ENCODE results near the gene SP1.
A peak's percentile ranks its signal among the peaks of the same experiment; 100 is the strongest.
"Not testable (repeated sequence)": the region's sequence is repeated elsewhere in the genome, so short reads cannot be mapped to it uniquely, and the experiment has no call there.

SP1 gene

DNA sequence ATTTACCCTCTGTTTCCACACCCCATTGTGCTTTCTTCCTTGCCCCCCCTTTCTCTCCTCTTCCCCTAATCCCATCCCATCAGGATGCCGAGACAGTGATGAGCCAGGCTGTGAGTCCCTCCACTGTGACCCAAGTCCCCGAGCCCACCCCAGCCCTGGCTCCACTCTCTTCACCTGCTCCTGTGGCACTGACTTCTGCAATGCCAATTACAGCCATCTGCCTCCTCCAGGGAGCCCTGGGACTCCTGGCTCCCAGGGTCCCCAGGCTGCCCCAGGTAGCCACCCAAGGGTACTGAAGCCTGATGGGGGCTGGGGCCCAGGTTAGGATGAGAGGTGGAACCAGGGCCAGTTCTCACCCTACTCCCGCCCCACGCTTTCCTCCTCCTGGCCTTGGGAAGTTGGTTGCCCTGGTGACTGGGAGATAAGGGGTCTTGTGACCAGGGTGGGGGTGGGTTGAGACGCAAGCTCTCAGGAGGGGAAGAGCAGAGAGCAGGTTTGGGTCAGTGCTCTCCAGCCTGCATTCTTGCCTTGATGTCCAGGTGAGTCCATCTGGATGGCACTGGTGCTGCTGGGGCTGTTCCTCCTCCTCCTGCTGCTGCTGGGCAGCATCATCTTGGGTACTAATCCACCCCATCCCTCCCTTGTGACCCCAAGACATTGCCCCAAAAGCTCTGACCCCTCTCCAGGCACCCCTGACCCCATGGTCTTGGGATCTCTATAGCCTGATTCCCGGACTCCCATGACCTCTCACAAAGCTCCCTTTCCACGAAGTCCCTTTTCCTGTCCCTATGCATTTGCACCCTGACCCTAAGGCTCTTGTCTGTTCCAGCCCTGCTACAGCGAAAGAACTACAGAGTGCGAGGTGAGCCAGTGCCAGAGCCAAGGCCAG is 44.9 kb downstream of the SP1 start:
- H3K4me3 ChIP-seq (replicated peaks; ENCODE audit: low read depth, low read length), result no peak overlapping the region
- DNase-seq (ENCODE audit: extremely low read depth, low read depth), result no peak
- TF ChIP-seq, protein P1, sequence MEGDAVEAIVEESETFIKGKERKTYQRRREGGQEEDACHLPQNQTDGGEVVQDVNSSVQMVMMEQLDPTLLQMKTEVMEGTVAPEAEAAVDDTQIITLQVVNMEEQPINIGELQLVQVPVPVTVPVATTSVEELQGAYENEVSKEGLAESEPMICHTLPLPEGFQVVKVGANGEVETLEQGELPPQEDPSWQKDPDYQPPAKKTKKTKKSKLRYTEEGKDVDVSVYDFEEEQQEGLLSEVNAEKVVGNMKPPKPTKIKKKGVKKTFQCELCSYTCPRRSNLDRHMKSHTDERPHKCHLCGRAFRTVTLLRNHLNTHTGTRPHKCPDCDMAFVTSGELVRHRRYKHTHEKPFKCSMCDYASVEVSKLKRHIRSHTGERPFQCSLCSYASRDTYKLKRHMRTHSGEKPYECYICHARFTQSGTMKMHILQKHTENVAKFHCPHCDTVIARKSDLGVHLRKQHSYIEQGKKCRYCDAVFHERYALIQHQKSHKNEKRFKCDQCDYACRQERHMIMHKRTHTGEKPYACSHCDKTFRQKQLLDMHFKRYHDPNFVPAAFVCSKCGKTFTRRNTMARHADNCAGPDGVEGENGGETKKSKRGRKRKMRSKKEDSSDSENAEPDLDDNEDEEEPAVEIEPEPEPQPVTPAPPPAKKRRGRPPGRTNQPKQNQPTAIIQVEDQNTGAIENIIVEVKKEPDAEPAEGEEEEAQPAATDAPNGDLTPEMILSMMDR (IDR thresholded peaks at IDR 0.05; ENCODE audit: low read depth, low read length, missing control alignments), result no peak

DNA sequence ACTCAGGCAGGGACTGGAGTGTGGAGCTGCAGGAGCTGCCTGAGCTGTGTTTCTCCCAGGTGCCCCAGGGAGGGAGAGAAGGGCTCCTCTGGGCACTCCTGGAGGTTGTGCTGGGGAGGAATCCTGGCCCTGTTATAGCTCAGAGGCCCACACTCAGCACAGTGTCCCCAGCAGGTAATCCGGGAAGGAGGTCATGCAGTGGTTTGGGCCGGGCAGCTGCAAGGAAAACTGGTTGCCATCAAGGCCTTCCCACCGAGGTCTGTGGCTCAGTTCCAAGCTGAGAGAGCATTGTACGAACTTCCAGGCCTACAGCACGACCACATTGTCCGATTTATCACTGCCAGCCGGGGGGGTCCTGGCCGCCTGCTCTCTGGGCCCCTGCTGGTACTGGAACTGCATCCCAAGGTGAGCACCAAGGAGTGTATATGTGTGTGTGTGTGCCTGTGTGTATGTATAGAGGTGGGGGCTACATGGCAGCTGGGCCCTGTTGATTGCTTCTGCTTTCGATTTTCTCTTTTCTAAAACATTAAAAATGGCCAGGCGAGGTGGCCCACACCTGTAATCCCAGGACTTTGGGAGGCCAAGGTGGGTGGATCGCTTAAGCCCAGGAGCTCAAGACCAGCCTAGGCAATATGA is 45.7 kb downstream of the SP1 start:
- H3K4me3 ChIP-seq (replicated peaks; ENCODE audit: low read depth, low read length), result no peak overlapping the region
- TF ChIP-seq, protein P1 (IDR thresholded peaks at IDR 0.05; ENCODE audit: low read depth, low read length, missing control alignments), result no peak
- DNase-seq (ENCODE audit: extremely low read depth, low read depth), result no peak

DNA sequence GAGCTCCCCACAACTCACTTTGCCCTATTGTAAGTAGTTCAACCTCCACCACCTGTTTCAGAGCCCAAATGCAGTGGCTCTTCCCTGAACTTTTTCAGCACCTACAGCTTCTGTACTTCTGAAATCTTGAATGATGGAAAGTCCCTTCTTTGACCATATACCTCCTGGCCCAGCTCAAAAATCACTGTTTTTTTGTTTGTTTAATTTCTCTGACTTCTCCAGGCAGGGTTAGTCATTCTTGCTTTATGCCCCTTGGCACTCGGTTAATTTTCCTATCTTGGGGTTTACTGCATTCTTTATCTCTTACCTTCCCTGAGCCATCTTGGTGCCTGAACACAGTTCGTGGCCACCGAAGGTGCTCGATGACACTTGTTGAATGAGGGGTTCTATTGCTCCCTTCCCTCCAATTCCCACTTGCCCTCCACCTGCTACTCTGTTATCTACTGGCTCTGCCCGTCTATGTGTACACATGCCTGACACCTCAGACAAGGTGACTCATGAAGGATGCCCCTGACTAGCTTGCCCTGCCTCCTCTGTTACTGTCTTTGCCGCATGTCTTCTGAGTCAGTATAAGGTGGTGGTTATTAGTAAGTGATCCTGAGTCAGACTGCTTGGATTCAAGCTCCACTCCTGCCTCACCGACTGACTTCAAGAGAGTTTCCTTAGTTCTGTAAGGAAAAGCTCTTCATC is 48.1 kb downstream of the SP1 start:
- H3K4me3 ChIP-seq (replicated peaks; ENCODE audit: low read depth, low read length), result no peak overlapping the region
- DNase-seq (ENCODE audit: extremely low read depth, low read depth), result peak; percentile 47
- TF ChIP-seq, protein P1 (IDR thresholded peaks at IDR 0.05; ENCODE audit: low read depth, low read length, missing control alignments), result no peak

DNA sequence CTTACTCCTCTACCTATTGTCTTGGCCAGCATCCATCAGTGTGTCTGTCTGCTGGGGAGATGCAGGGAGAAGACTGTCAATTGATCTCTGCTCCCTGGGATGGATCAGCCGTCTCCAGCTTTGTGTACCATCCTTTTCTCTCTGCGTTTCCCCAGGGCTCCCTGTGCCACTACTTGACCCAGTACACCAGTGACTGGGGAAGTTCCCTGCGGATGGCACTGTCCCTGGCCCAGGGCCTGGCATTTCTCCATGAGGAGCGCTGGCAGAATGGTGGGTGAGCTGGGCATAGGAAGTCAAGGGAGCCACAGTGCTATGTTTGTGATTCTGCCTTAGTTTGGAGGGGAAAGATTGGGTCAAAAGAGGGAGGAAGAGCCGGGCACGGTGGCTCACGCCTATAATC is 48.8 kb downstream of the SP1 start:
- H3K4me3 ChIP-seq (replicated peaks; ENCODE audit: low read depth, low read length), result no peak overlapping the region
- no peak for DNase-seq (ENCODE audit: extremely low read depth, low read depth)
- TF ChIP-seq, protein P1 (IDR thresholded peaks at IDR 0.05; ENCODE audit: low read depth, low read length, missing control alignments), result no peak

DNA sequence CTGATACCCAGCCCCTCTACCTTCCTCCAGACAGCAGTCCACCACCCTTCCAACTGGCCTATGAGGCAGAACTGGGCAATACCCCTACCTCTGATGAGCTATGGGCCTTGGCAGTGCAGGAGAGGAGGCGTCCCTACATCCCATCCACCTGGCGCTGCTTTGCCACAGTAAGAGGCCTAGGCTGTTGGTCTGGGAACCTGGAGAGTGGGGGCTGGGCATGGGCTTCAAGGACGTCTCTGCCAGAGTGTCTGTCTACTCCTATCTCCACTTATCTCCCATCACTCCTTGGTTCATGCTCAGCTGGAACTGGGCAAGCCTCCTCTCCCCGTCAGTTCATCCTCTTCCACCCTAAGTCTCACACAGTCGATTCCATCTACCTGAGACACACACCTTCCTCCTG is 50.1 kb downstream of the SP1 start:
- H3K4me3 ChIP-seq (replicated peaks; ENCODE audit: low read depth, low read length), result no peak overlapping the region
- DNase-seq (ENCODE audit: extremely low read depth, low read depth), result no peak
- TF ChIP-seq, protein P1 (IDR thresholded peaks at IDR 0.05; ENCODE audit: low read depth, low read length, missing control alignments), result no peak

DNA sequence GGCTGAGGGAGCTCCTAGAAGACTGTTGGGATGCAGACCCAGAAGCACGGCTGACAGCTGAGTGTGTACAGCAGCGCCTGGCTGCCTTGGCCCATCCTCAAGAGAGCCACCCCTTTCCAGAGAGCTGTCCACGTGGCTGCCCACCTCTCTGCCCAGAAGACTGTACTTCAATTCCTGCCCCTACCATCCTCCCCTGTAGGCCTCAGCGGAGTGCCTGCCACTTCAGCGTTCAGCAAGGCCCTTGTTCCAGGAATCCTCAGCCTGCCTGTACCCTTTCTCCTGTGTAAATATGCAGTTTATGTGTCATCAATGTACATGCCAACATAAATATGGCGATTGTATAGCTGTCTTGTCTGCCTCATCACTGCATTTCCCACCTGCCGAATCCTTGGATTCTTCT is 51.2 kb downstream of the SP1 start:
- no peak overlapping the region for H3K4me3 ChIP-seq (replicated peaks; ENCODE audit: low read depth, low read length)
- TF ChIP-seq, protein P1 (IDR thresholded peaks at IDR 0.05; ENCODE audit: low read depth, low read length, missing control alignments), result no peak
- no peak for DNase-seq (ENCODE audit: extremely low read depth, low read depth)

DNA sequence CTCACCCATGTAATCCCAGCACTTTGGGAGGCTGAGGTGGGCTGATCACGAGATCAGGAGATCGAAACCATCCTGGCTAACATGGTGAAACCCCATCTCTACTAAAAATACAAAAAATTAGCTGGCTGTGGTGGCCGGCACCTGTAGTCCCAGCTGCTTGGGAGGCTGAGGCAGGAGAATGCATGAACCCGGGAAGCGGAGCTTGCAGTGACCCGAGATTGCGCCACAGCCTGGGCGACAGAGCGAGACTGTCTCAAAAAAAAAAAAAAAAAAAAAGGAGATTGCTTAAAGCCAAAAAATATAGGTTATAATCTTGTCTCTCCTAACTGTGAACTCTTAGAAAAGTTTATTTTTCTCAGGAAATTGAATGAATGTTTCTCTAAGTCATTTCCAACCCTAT is 55.4 kb downstream of the SP1 start:
- DNase-seq (ENCODE audit: extremely low read depth, low read depth); H3K4me3 ChIP-seq (replicated peaks; ENCODE audit: low read depth, low read length): not testable (repeated sequence)

DNA sequence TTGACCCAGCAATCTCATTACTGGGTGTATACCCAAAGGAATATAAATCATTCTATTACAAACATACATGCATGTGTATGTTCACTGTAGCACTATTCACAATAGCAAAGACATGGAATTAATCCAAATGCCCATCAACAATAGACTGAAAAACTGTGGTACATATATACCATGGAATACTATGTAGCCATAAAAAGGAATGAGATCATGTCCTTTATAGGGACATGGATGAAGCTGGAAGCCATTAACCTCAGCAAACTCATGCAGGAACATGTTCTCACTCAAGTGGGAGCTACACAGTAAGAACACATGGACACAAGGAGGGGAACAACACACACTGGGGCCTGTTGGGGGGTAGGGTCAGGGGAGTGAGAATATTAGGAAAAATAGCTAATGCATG is 59.6 kb downstream of the SP1 start:
- not testable (repeated sequence) for H3K4me3 ChIP-seq (replicated peaks; ENCODE audit: low read depth, low read length); DNase-seq (ENCODE audit: extremely low read depth, low read depth)
